ENCODE measurements around the gene MYO5C. TPM values are rescaled to one million over a fixed set of nuclear protein-coding genes. Genes with fewer than 3 reads are reported as not detected.
A peak's percentile ranks its signal among the peaks of the same experiment; 100 is the strongest.

Gene MYO5C
- polyA plus RNA-seq (2013, experiment 1 of 2; ENCODE audit: insufficient read length): 0.13 TPM
- polyA plus RNA-seq (2013, experiment 2 of 2; ENCODE audit: insufficient read length): 0.54 TPM

GRCh38 chr15:52295421-52296001 is at the start of gene MYO5C:
TSS of gene MYO5C (minus strand) at chr15:52295804. CDS start at chr15:52295636, 168 bp downstream.
- DNase-seq: no peak

- DNase-seq: no peak
Measured at GRCh38 chr15:52344592-52344991, 49.0 kb upstream of the MYO5C start.

GRCh38 chr15:52343831-52344230 is 48.2 kb upstream of the MYO5C start:
- DNase-seq: peak; percentile 28

- no peak for DNase-seq
Measured at GRCh38 chr15:52340093-52340492, 44.5 kb upstream of the MYO5C start.

- DNase-seq: no peak
Measured at GRCh38 chr15:52338891-52339290, 43.3 kb upstream of the MYO5C start.

- DNase-seq: no peak
Measured at GRCh38 chr15:52338058-52338457, 42.5 kb upstream of the MYO5C start.

GRCh38 chr15:52337198-52337853 is 41.7 kb upstream of the MYO5C start:
- DNase-seq: peak; percentile 68

- no peak for DNase-seq
Measured at GRCh38 chr15:52336529-52336928, 40.9 kb upstream of the MYO5C start.

- peak; percentile 46 for DNase-seq
Measured at GRCh38 chr15:52334491-52335160, 39.0 kb upstream of the MYO5C start.

GRCh38 chr15:52331490-52332240 is 36.1 kb upstream of the MYO5C start:
- peak; percentile 56 for DNase-seq

- DNase-seq: no peak
Measured at GRCh38 chr15:52329987-52330386, 34.4 kb upstream of the MYO5C start.

- no peak for DNase-seq
Measured at GRCh38 chr15:52329150-52329549, 33.5 kb upstream of the MYO5C start.

GRCh38 chr15:52328680-52329079 is 33.1 kb upstream of the MYO5C start:
- no peak for DNase-seq

- DNase-seq: no peak
Measured at GRCh38 chr15:52326756-52327155, 31.2 kb upstream of the MYO5C start.

- DNase-seq: no peak
Measured at GRCh38 chr15:52324109-52324508, 28.5 kb upstream of the MYO5C start.

GRCh38 chr15:52318729-52319500 is 23.3 kb upstream of the MYO5C start:
- DNase-seq: no peak

GRCh38 chr15:52317688-52318087 is 22.1 kb upstream of the MYO5C start:
- DNase-seq: no peak

- DNase-seq: no peak
Measured at GRCh38 chr15:52317022-52317421, 21.4 kb upstream of the MYO5C start.

- DNase-seq: no peak
Measured at GRCh38 chr15:52309154-52309548, 13.5 kb upstream of the MYO5C start.

GRCh38 chr15:52308446-52309153 is 13.0 kb upstream of the MYO5C start:
- DNase-seq: no peak

GRCh38 chr15:52307847-52308246 is 12.2 kb upstream of the MYO5C start:
- DNase-seq: no peak

GRCh38 chr15:52306270-52306669 is 10.7 kb upstream of the MYO5C start:
- peak; percentile 38 for DNase-seq
